Prostate gland (tissue), 2 donors: Measurements from ENCODE around the gene ARHGEF12. TPM values are rescaled to one million over a fixed set of nuclear protein-coding genes. Genes with fewer than 3 reads are reported as not detected.

Source experiments
- DNase-seq: peaks from one replicate; pipeline ENCODE4 v3.0.0-alpha.2; 2019; ENCODE audit warnings: low spot score
- H3K27ac ChIP-seq, 2 donors: fragments of 200-600 bp; sonication (generic); 2 replicates each; pipeline ENCODE4 v1.5.1; 2017 to 2019
- H3K27me3 ChIP-seq: fragments of 200-600 bp; sonication (generic); replicated peaks from 2 replicates; pipeline ENCODE4 v1.5.1; 2019; ENCODE audit not compliant: insufficient read depth
- H3K36me3 ChIP-seq, 2 donors: fragments of 200-600 bp; sonication (generic); 1 replicate in 1 of 2; 2 replicates in 1 of 2; pipeline versions ENCODE4 v1.5.1 to v1.8.1; 2017 to 2019
- H3K4me1 ChIP-seq: fragments of 200-600 bp; sonication (generic); replicated peaks from 2 replicates; pipeline ENCODE4 v1.5.1; 2019
- H3K4me3 ChIP-seq, 2 donors: fragments of 200-600 bp; sonication (generic); 2 replicates each; pipeline ENCODE4 v1.5.1; 2017 to 2019
- H3K9me3 ChIP-seq: fragments of 200-600 bp; sonication (generic); 2 replicates; pipeline ENCODE4 v1.5.1; 2017
- POLR2A ChIP-seq: fragments of 450-650 bp; IDR thresholded peaks from one replicate; pipeline ENCODE4 v1.6.1; 2016; ENCODE audit warnings: antibody characterized with exemption, mild to moderate bottlenecking
- POLR2AphosphoS5 ChIP-seq: sonication (generic); formaldehyde crosslinking; IDR thresholded peaks from one replicate; pipeline ENCODE4 v1.6.1; 2017; ENCODE audit warnings: antibody characterized with exemption
- WGBS: methylation state at CpG from one replicate; pipeline ENCODE4 v1.1.5; 2018; 5-methylcytosine and 5-hydroxymethylcytosine counted together
- intact Hi-C: fragments of 100-400 bp; cut with DNase I; formaldehyde crosslinking; loops from one replicate; pipeline ENCODE4 v1.14.2; 2022
- total RNA-seq, 2 donors: library from RNA; depleted of rRNA; stranded (reverse); fragments of >200 nt; gene quantifications; one replicate each; pipeline ENCODE4 v1.1.0, GENCODE V29; 2016
- TF ChIP-seq, protein P1 (sequence below), 4 experiments: fragments of 200-600 bp in 2 of 4; fragments of 450-650 bp in 2 of 4; sonication (generic) in 2 of 4; IDR thresholded peaks; 1 replicate in 3 of 4; 2 replicates in 1 of 4; pipeline ENCODE4 v1.5.1; 2016 to 2019; ENCODE audit warnings: antibody characterized with exemption in 4 of 4, mild to moderate bottlenecking in 2 of 4, moderate library complexity in 2 of 4

Gene ARHGEF12
- total RNA-seq, 2 donors from 2014 or later: 86.2 to 96.5 TPM

DNA sequence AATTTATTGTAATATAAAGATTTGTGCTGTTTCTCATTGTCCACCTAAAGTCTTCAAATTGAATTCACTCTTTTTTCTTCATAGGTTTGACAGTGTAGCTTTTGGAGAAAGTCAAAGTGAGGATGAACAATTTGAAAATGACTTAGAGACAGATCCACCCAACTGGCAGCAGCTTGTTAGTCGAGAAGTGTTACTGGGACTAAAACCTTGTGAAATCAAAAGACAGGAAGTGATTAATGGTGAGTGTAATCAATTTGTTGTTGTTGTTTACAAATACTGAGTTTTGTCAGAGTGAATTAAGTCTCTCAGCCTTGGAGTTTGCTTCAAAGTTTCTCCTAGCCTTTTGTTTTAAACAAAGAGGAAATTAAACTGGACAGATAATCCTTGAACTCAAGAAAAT is 121.8 kb downstream of the ARHGEF12 start:
- peaks cover 0 to 3% of the 10 kb centered on the region in 2 donors for H3K36me3 ChIP-seq
- 76% methylated on average over 1 of the region's 1 CpG for WGBS
- H3K9me3 ChIP-seq: no peaks in the 10 kb centered on the region
- TF ChIP-seq, protein P1, sequence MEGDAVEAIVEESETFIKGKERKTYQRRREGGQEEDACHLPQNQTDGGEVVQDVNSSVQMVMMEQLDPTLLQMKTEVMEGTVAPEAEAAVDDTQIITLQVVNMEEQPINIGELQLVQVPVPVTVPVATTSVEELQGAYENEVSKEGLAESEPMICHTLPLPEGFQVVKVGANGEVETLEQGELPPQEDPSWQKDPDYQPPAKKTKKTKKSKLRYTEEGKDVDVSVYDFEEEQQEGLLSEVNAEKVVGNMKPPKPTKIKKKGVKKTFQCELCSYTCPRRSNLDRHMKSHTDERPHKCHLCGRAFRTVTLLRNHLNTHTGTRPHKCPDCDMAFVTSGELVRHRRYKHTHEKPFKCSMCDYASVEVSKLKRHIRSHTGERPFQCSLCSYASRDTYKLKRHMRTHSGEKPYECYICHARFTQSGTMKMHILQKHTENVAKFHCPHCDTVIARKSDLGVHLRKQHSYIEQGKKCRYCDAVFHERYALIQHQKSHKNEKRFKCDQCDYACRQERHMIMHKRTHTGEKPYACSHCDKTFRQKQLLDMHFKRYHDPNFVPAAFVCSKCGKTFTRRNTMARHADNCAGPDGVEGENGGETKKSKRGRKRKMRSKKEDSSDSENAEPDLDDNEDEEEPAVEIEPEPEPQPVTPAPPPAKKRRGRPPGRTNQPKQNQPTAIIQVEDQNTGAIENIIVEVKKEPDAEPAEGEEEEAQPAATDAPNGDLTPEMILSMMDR (IDR thresholded peaks at IDR 0.05): no peak
- TF ChIP-seq POLR2AphosphoS5 (no peak), POLR2A (no peak)
- no peak overlapping the region for H3K4me3 ChIP-seq
- no peaks in the 10 kb centered on the region for H3K4me1 ChIP-seq
- H3K27me3 ChIP-seq: no peaks in the 10 kb centered on the region
- H3K27ac ChIP-seq: no peak overlapping the region
- DNase-seq: no peak
- intact Hi-C loops: no loop called here

- 95% methylated on average over 2 of the region's 2 CpGs for WGBS
- TF ChIP-seq, protein P1 (IDR thresholded peaks at IDR 0.05): no peak
- TF ChIP-seq POLR2AphosphoS5: no peak
- H3K27ac ChIP-seq: no peak overlapping the region
- no peaks in the 10 kb centered on the region for H3K27me3 ChIP-seq
- H3K36me3 ChIP-seq: peaks cover 0 to 3% of the 10 kb centered on the region in 2 donors
- H3K9me3 ChIP-seq: no peaks in the 10 kb centered on the region
- no peak overlapping the region for H3K4me3 ChIP-seq
- DNase-seq: no peak
- H3K4me1 ChIP-seq: no peaks in the 10 kb centered on the region
- intact Hi-C loops: no loop called here
Measured at GRCh38 chr11:120462825-120463224, 126.6 kb downstream of the ARHGEF12 start.

DNA sequence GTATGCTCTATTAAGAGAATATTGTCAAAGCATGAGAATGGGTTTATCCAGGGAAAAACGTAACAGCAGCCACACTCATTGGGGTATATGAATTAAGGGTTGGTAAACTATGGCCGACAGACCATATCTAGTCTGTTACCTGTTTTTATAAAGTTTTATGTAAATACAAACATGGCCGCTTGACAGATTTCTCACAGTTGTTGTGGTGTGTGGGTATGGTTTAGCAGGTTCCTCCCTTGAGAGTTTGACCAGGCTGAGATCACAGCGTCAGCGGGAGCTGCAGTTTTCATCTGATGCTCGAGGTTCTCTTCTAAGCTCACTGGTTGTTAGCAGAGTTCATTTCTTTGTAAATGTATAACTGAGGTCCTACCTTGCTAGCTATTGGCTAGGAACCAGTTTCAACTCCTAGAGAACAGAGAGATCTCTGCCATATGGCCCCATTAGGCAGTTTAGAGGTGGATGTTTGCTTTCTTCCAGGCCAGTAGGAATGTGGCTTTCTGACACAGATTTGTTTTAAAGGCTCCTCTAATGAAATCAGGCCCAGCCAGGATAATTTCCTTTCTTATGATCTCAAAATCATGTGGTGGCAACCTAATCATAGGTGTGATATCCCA is 129.8 kb downstream of the ARHGEF12 start:
- H3K4me3 ChIP-seq: no peak overlapping the region
- 84% methylated on average over 6 of the region's 6 CpGs for WGBS
- H3K9me3 ChIP-seq: no peaks in the 10 kb centered on the region
- TF ChIP-seq, protein P1 (IDR thresholded peaks at IDR 0.05): no peak
- TF ChIP-seq POLR2A: no peak
- no peak for TF ChIP-seq POLR2AphosphoS5
- no peak for DNase-seq
- H3K27me3 ChIP-seq: no peaks in the 10 kb centered on the region
- no peaks in the 10 kb centered on the region for H3K4me1 ChIP-seq
- no peak overlapping the region for H3K27ac ChIP-seq
- intact Hi-C loops: no loop called here
- peaks cover 0 to 6% of the 10 kb centered on the region in 2 donors for H3K36me3 ChIP-seq

DNA sequence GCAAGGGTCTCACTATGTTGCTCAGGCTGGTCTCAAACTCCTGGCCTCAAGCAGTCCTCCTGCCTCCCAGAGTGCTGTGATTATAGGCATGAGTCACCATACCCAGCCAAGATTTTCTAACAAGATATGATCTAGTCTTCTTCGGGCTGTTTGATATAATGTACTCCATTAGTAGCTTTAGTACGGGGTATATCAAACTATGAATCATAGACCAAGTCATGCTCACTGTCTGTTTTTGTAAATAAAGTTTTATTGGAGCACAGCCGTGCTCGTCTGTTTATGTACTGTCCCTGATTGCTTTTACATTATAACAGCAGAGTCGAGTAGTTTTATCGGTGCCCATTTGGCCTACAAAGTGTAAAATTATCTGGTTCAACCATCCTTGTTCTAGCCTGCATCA is 131.4 kb downstream of the ARHGEF12 start:
- no peak overlapping the region for H3K4me3 ChIP-seq
- no peaks in the 10 kb centered on the region for H3K4me1 ChIP-seq
- H3K36me3 ChIP-seq: peaks cover 0 to 6% of the 10 kb centered on the region in 2 donors
- TF ChIP-seq, protein P1 (IDR thresholded peaks at IDR 0.05): no peak
- TF ChIP-seq POLR2AphosphoS5 (no peak), POLR2A (no peak)
- no peak for DNase-seq
- intact Hi-C loops: no loop called here
- no peaks in the 10 kb centered on the region for H3K27me3 ChIP-seq
- no peaks in the 10 kb centered on the region for H3K9me3 ChIP-seq
- no peak overlapping the region for H3K27ac ChIP-seq
- WGBS: 76% methylated on average over 6 of the region's 6 CpGs

GRCh38 chr11:120471131-120471530 is 134.9 kb downstream of the ARHGEF12 start:
- Histone ChIP-seq H3K27me3 (no peaks in the 10 kb centered on the region), H3K4me1 (no peaks in the 10 kb centered on the region), H3K36me3 (peaks cover 0 to 9% of the 10 kb centered on the region in 2 donors), H3K9me3 (no peaks in the 10 kb centered on the region), H3K27ac (no peak overlapping the region), H3K4me3 (no peak overlapping the region)
- 92% methylated on average over 1 of the region's 1 CpG for WGBS
- DNase-seq: no peak
- intact Hi-C loops: no loop called here
- no peak for TF ChIP-seq POLR2A
- no peak for TF ChIP-seq POLR2AphosphoS5
- TF ChIP-seq, protein P1 (IDR thresholded peaks at IDR 0.05): no peak
